Liver (tissue), 9 donors: ENCODE measurements around the gene PCYT1B. TPM values are rescaled to one million over a fixed set of nuclear protein-coding genes. Genes with fewer than 3 reads are reported as not detected.

Experiments used
- DNase-seq: peaks from one replicate; pipeline ENCODE4 v3.0.0-alpha.2; 2017; ENCODE audit warnings: low spot score
- H3K27ac ChIP-seq, 2 donors: one replicate each; pipeline ENCODE4 v1.7.0; 2013; ENCODE audit warnings: inconsistent platforms in 2 of 2, low read length in 2 of 2, control low read depth in 1 of 2, low read depth in 1 of 2, mild to moderate bottlenecking in 1 of 2
- H3K27me3 ChIP-seq, 4 donors: one replicate each; pipeline versions ENCODE4 v1.6.1 to v1.7.0; 2013; ENCODE audit warnings: low read length in 3 of 4, inconsistent platforms in 1 of 4, mild to moderate bottlenecking in 1 of 4, moderate library complexity in 1 of 4; ENCODE audit not compliant: control insufficient read depth in 4 of 4, insufficient read depth in 4 of 4
- H3K36me3 ChIP-seq, 4 donors: one replicate each; pipeline versions ENCODE4 v1.6.1 to v1.7.0; 2013; ENCODE audit warnings: low read length in 3 of 4, mild to moderate bottlenecking in 3 of 4, low read depth in 1 of 4, moderate library complexity in 1 of 4; ENCODE audit not compliant: control insufficient read depth in 4 of 4, insufficient read depth in 3 of 4
- H3K4me1 ChIP-seq, 4 donors: one replicate each; pipeline versions ENCODE4 v1.6.1 to v1.7.0; 2013; ENCODE audit warnings: low read length in 3 of 4, mild to moderate bottlenecking in 3 of 4, moderate library complexity in 1 of 4; ENCODE audit not compliant: control insufficient read depth in 4 of 4, insufficient read depth in 4 of 4
- H3K4me3 ChIP-seq, 3 donors: one replicate each; pipeline versions ENCODE4 v1.6.1 to v1.7.0; 2013; ENCODE audit warnings: low read length in 3 of 3, control low read depth in 1 of 3, low read depth in 1 of 3, mild to moderate bottlenecking in 1 of 3
- H3K9ac ChIP-seq, 2 donors: one replicate each; pipeline ENCODE4 v1.7.0; 2013; ENCODE audit warnings: low read length in 2 of 2, mild to moderate bottlenecking in 2 of 2, moderate library complexity in 2 of 2, control low read depth in 1 of 2, low read depth in 1 of 2
- H3K9me3 ChIP-seq, 4 donors: one replicate each; pipeline versions ENCODE4 v1.6.1 to v1.7.0; 2013; ENCODE audit warnings: low read length in 3 of 4; ENCODE audit not compliant: control insufficient read depth in 4 of 4
- EGR1 ChIP-seq, 2 donors: IDR thresholded peaks; 2 replicates each; pipeline ENCODE4 v1.6.1; 2016 to 2018; ENCODE audit warnings: antibody characterized with exemption in 2 of 2, low read depth in 2 of 2
- FOXA1 ChIP-seq: IDR thresholded peaks from 2 replicates; pipeline ENCODE4 v1.6.1; 2016; ENCODE audit warnings: antibody characterized with exemption
- FOXA2 ChIP-seq: IDR thresholded peaks from 2 replicates; pipeline ENCODE4 v1.6.1; 2016; ENCODE audit warnings: antibody characterized with exemption
- GABPA ChIP-seq, 2 donors: IDR thresholded peaks in 1 of 2; conservative IDR thresholded peaks in 1 of 2; 2 replicates each; pipeline ENCODE4 v1.6.1; 2016; ENCODE audit warnings: antibody characterized with exemption in 2 of 2, mild to moderate bottlenecking in 1 of 2, moderate library complexity in 1 of 2
- HNF4A ChIP-seq, 2 donors: conservative IDR thresholded peaks; 2 replicates each; pipeline ENCODE4 v1.6.1; 2016; ENCODE audit warnings: antibody characterized with exemption in 2 of 2, mild to moderate bottlenecking in 2 of 2
- HNF4G ChIP-seq: IDR thresholded peaks from 2 replicates; pipeline ENCODE4 v1.6.1; 2016; ENCODE audit warnings: antibody characterized with exemption
- JUND ChIP-seq, 2 donors: IDR thresholded peaks; 2 replicates each; pipeline ENCODE4 v1.6.1; 2016; ENCODE audit warnings: antibody characterized with exemption in 2 of 2
- NR2F2 ChIP-seq: IDR thresholded peaks from 2 replicates; pipeline ENCODE4 v1.6.1; 2016; ENCODE audit warnings: antibody characterized with exemption
- RAD21 ChIP-seq, 2 donors: IDR thresholded peaks; 2 replicates each; pipeline ENCODE4 v1.6.1; 2016; ENCODE audit warnings: antibody characterized with exemption in 2 of 2, mild to moderate bottlenecking in 2 of 2
- RXRA ChIP-seq, 2 donors: IDR thresholded peaks; 2 replicates each; pipeline ENCODE4 v1.6.1; 2017 to 2018; ENCODE audit warnings: antibody characterized with exemption in 2 of 2, mild to moderate bottlenecking in 1 of 2
- SP1 ChIP-seq: IDR thresholded peaks from 2 replicates; pipeline ENCODE4 v1.6.1; 2018; ENCODE audit warnings: antibody characterized with exemption, mild to moderate bottlenecking
- TAF1 ChIP-seq: conservative IDR thresholded peaks from 2 replicates; pipeline ENCODE4 v1.6.1; 2016; ENCODE audit warnings: antibody characterized with exemption, mild to moderate bottlenecking
- YY1 ChIP-seq: IDR thresholded peaks from 2 replicates; pipeline ENCODE4 v1.6.1; 2016; ENCODE audit warnings: antibody characterized with exemption, mild to moderate bottlenecking
- WGBS: extraction: QIAGEN DNeasy Blood & Tissue Kit; methylation state at CpG from one replicate; pipeline ENCODE4 v1.1.7; 2013; 5-methylcytosine and 5-hydroxymethylcytosine counted together
- polyA plus RNA-seq, 2 donors: library from polyadenylated mRNA; stranded (reverse) in 1 of 2; unstranded in 1 of 2; fragments of 200-250 nt in 1 of 2; fragments of >200 nt in 1 of 2; fragmentation: Nextera tagmentation in 1 of 2; extraction: Ambion mirVana in 1 of 2; gene quantifications; one replicate each; pipeline versions ENCODE4 v1.2.1 to v1.2.3, GENCODE V29; 2013 to 2015
- total RNA-seq, 2 donors: library from RNA; depleted of rRNA; stranded (reverse); fragments of >200 nt; gene quantifications; one replicate each; pipeline ENCODE4 v1.2.3, GENCODE V29; 2014
- TF ChIP-seq, protein P1 (sequence below): fragments of 150-350 bp; IDR thresholded peaks from 2 replicates; pipeline ENCODE4 v1.5.1; 2017; ENCODE audit warnings: improper control_type of control experiment, low read depth, low read length; ENCODE audit not compliant: missing input control
- TF ChIP-seq, protein P2 (sequence below): IDR thresholded peaks from 2 replicates; pipeline ENCODE4 v1.6.1; 2016; ENCODE audit warnings: antibody characterized with exemption
- TF ChIP-seq, protein P3 (sequence below): IDR thresholded peaks from 2 replicates; pipeline ENCODE4 v1.6.1; 2016; ENCODE audit warnings: antibody characterized with exemption
- TF ChIP-seq, protein P4 (sequence below): IDR thresholded peaks from 2 replicates; pipeline ENCODE4 v1.6.1; 2016; ENCODE audit warnings: antibody characterized with exemption
- TF ChIP-seq, protein P5 (sequence below): IDR thresholded peaks from 2 replicates; pipeline ENCODE4 v1.6.1; 2016; ENCODE audit warnings: antibody characterized with exemption, mild to moderate bottlenecking
- donor health status: healthy.
- donor health status: healthy.
- donor health status: healthy.
- donor health status: healthy.
- donor health status: healthy.

PCYT1B gene
- total and polyA plus RNA-seq, 4 donors = under 0.01 to 2.1 (median 0.06) TPM; not detected in 1

DNA sequence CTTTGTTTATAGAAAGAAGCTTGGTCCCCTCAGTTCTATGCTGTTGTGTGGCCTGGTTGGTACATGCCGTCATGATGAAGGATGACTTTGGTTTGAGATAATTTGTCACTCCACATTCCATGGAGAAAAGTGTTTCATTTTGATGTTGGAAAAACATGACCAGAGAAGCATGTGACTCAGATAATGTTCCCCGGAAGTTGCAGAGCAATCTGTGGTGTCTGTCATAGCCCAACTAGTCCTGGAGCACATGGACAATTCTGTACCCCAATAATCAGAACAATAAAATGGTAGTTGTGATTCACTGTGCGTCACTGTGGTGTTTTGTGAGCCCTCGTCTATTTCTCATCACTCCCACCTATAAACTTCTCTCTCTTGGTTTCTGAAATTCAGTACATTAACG lies 97.0 kb downstream of the PCYT1B start:
- Histone ChIP-seq H3K9ac (no peak overlapping the region), H3K9me3 (no peaks in the 10 kb centered on the region), H3K4me1 (no peaks in the 10 kb centered on the region), H3K27me3 (no peaks in the 10 kb centered on the region), H3K4me3 (no peak overlapping the region), H3K36me3 (no peaks in the 10 kb centered on the region), H3K27ac (no peak overlapping the region)
- DNase-seq = no peak
- WGBS = 95% methylated on average over 5 of the region's 5 CpGs
- TF ChIP-seq SP1 (no peak), FOXA1 (no peak), RAD21 (IDR thresholded peaks at IDR 0.05) (no peak), HNF4G (no peak), JUND (IDR thresholded peaks at IDR 0.05) (no peak), EGR1 (IDR thresholded peaks at IDR 0.05; ENCODE audit: low read depth in 2 of 2) (no peak), TAF1 (no peak), NR2F2 (no peak), HNF4A (conservative IDR thresholded peaks at IDR 0.05) (no peak), FOXA2 (no peak), GABPA (IDR thresholded peaks at IDR 0.05 in 1 of 2, conservative IDR thresholded peaks at IDR 0.05 in 1 of 2) (no peak), RXRA (IDR thresholded peaks at IDR 0.05) (no peak), YY1 (no peak)
- TF ChIP-seq, protein P1, sequence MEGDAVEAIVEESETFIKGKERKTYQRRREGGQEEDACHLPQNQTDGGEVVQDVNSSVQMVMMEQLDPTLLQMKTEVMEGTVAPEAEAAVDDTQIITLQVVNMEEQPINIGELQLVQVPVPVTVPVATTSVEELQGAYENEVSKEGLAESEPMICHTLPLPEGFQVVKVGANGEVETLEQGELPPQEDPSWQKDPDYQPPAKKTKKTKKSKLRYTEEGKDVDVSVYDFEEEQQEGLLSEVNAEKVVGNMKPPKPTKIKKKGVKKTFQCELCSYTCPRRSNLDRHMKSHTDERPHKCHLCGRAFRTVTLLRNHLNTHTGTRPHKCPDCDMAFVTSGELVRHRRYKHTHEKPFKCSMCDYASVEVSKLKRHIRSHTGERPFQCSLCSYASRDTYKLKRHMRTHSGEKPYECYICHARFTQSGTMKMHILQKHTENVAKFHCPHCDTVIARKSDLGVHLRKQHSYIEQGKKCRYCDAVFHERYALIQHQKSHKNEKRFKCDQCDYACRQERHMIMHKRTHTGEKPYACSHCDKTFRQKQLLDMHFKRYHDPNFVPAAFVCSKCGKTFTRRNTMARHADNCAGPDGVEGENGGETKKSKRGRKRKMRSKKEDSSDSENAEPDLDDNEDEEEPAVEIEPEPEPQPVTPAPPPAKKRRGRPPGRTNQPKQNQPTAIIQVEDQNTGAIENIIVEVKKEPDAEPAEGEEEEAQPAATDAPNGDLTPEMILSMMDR = no peak
- TF ChIP-seq, protein P2, sequence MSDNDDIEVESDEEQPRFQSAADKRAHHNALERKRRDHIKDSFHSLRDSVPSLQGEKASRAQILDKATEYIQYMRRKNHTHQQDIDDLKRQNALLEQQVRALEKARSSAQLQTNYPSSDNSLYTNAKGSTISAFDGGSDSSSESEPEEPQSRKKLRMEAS = no peak
- TF ChIP-seq, protein P3, sequence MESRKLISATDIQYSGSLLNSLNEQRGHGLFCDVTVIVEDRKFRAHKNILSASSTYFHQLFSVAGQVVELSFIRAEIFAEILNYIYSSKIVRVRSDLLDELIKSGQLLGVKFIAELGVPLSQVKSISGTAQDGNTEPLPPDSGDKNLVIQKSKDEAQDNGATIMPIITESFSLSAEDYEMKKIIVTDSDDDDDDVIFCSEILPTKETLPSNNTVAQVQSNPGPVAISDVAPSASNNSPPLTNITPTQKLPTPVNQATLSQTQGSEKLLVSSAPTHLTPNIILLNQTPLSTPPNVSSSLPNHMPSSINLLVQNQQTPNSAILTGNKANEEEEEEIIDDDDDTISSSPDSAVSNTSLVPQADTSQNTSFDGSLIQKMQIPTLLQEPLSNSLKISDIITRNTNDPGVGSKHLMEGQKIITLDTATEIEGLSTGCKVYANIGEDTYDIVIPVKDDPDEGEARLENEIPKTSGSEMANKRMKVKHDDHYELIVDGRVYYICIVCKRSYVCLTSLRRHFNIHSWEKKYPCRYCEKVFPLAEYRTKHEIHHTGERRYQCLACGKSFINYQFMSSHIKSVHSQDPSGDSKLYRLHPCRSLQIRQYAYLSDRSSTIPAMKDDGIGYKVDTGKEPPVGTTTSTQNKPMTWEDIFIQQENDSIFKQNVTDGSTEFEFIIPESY = no peak
- TF ChIP-seq, protein P4, sequence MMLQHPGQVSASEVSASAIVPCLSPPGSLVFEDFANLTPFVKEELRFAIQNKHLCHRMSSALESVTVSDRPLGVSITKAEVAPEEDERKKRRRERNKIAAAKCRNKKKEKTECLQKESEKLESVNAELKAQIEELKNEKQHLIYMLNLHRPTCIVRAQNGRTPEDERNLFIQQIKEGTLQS = no peak
- TF ChIP-seq, protein P5, sequence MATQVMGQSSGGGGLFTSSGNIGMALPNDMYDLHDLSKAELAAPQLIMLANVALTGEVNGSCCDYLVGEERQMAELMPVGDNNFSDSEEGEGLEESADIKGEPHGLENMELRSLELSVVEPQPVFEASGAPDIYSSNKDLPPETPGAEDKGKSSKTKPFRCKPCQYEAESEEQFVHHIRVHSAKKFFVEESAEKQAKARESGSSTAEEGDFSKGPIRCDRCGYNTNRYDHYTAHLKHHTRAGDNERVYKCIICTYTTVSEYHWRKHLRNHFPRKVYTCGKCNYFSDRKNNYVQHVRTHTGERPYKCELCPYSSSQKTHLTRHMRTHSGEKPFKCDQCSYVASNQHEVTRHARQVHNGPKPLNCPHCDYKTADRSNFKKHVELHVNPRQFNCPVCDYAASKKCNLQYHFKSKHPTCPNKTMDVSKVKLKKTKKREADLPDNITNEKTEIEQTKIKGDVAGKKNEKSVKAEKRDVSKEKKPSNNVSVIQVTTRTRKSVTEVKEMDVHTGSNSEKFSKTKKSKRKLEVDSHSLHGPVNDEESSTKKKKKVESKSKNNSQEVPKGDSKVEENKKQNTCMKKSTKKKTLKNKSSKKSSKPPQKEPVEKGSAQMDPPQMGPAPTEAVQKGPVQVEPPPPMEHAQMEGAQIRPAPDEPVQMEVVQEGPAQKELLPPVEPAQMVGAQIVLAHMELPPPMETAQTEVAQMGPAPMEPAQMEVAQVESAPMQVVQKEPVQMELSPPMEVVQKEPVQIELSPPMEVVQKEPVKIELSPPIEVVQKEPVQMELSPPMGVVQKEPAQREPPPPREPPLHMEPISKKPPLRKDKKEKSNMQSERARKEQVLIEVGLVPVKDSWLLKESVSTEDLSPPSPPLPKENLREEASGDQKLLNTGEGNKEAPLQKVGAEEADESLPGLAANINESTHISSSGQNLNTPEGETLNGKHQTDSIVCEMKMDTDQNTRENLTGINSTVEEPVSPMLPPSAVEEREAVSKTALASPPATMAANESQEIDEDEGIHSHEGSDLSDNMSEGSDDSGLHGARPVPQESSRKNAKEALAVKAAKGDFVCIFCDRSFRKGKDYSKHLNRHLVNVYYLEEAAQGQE = no peak
